IMR-90 (cell line): ENCODE measurements around the gene PILRA. TPM values are rescaled to one million over a fixed set of nuclear protein-coding genes. Genes with fewer than 3 reads are reported as not detected.

Experiments used
- ATAC-seq: fragments of 200-7000 bp; cut with Tn5 transposase; 2 replicates; pipeline ENCODE4 v1.9.1; 2020; ENCODE audit warnings: low read depth, mild to moderate bottlenecking, moderate library complexity
- BruUV-seq: library from RNA; stranded (reverse); fragments of 400-500 nt; replicated peaks from 2 replicates; lab custom pipeline; 2021; lab: Mats Ljungman, UMichigan
- CTCF ChIA-PET: fragments of 300-600 bp; formaldehyde crosslinking; extraction: SDS; loops from one replicate; lab custom pipeline; 2021; ENCODE audit warnings: antibody characterized with exemption; lab: Yijun Ruan, JAX
- POLR2A ChIA-PET: fragments of 300-600 bp; sonication (Branson Sonifier 250); formaldehyde crosslinking; loops from one replicate; lab custom pipeline; 2022; ENCODE audit warnings: antibody characterized with exemption; ENCODE audit not compliant: unreplicated experiment; lab: Charles Lee
- DNase-seq: peaks from one replicate; pipeline ENCODE4 v3.0.0; 2013
- H2AFZ ChIP-seq: replicated peaks from 2 replicates; pipeline ENCODE3; 2013; ENCODE audit warnings: low read length, mild to moderate bottlenecking; ENCODE audit not compliant: poor library complexity
- H2AK5ac ChIP-seq: 2 replicates; pipeline ENCODE4 v1.6.1; 2013; ENCODE audit warnings: low read depth, low read length, inconsistent platforms
- H2AK9ac ChIP-seq: replicated peaks from 2 replicates; pipeline ENCODE3; 2013; ENCODE audit warnings: mild to moderate bottlenecking, low read depth, low read length, moderate library complexity; ENCODE audit not compliant: poor library complexity
- H2BK120ac ChIP-seq: 2 replicates; pipeline ENCODE4 v1.6.1; 2013; ENCODE audit warnings: low read depth, low read length, inconsistent platforms
- H2BK15ac ChIP-seq: 3 replicates; pipeline ENCODE4 v1.6.1; 2013; ENCODE audit warnings: low read depth, low read length, inconsistent platforms
- H2BK20ac ChIP-seq: 2 replicates; pipeline ENCODE4 v1.6.1; 2013; ENCODE audit warnings: low read depth, mild to moderate bottlenecking, inconsistent platforms, low read length, moderate library complexity
- H2BK5ac ChIP-seq: 2 replicates; pipeline ENCODE4 v1.6.1; 2013; ENCODE audit warnings: mild to moderate bottlenecking, low read depth, low read length, inconsistent platforms; ENCODE audit not compliant: poor library complexity, severe bottlenecking
- H3K14ac ChIP-seq: replicated peaks from 2 replicates; pipeline ENCODE4 v1.6.1; 2013; ENCODE audit warnings: low read depth, low read length, inconsistent platforms
- H3K18ac ChIP-seq: 2 replicates; pipeline ENCODE4 v1.6.1; 2013; ENCODE audit warnings: low read depth, low read length, control low read depth
- H3K23ac ChIP-seq: 2 replicates; pipeline ENCODE4 v1.6.1; 2013; ENCODE audit warnings: low read depth, low read length, inconsistent platforms
- H3K27ac ChIP-seq: 2 replicates; pipeline ENCODE4 v1.5.1; 2013; ENCODE audit warnings: mild to moderate bottlenecking, control low read depth, low read length; ENCODE audit not compliant: insufficient read depth
- H3K27me3 ChIP-seq: 2 replicates; pipeline ENCODE4 v1.6.1; 2013; ENCODE audit warnings: low read length; ENCODE audit not compliant: control insufficient read depth, insufficient read depth
- H3K36me3 ChIP-seq: 2 replicates; pipeline ENCODE4 v1.6.1; 2013; ENCODE audit warnings: low read length, mixed read lengths; ENCODE audit not compliant: control insufficient read depth, insufficient read depth
- H3K4ac ChIP-seq: 2 replicates; pipeline ENCODE4 v1.6.1; 2013; ENCODE audit warnings: low read depth, low read length, inconsistent platforms
- H3K4me1 ChIP-seq: 2 replicates; pipeline ENCODE4 v1.6.1; 2013; ENCODE audit warnings: low read length, mixed read lengths; ENCODE audit not compliant: control insufficient read depth, insufficient read depth
- H3K4me2 ChIP-seq: 2 replicates; pipeline ENCODE4 v1.6.1; 2013; ENCODE audit warnings: low read depth, mild to moderate bottlenecking, control low read depth, low read length, moderate library complexity
- H3K4me3 ChIP-seq: 2 replicates; pipeline ENCODE4 v1.5.1; 2013; ENCODE audit warnings: low read depth, mild to moderate bottlenecking, control low read depth, low read length, moderate library complexity; ENCODE audit not compliant: insufficient read depth
- H3K56ac ChIP-seq: 2 replicates; pipeline ENCODE4 v1.6.1; 2013; ENCODE audit warnings: low read length, inconsistent platforms; ENCODE audit not compliant: insufficient read depth; ENCODE audit errors: extremely low read depth
- H3K79me1 ChIP-seq, 2 experiments: 2 replicates each; pipeline ENCODE4 v1.6.1; 2013; ENCODE audit warnings: low read length in 2 of 2, inconsistent platforms in 1 of 2, low read depth in 1 of 2
- H3K9ac ChIP-seq: 2 replicates; pipeline ENCODE4 v1.6.1; 2013; ENCODE audit warnings: low read depth, low read length, control low read depth
- H3K9me1 ChIP-seq: 2 replicates; pipeline ENCODE4 v1.6.1; 2013; ENCODE audit warnings: low read length, inconsistent platforms; ENCODE audit not compliant: insufficient read depth
- H3K9me3 ChIP-seq: 2 replicates; pipeline ENCODE4 v1.6.1; 2013; ENCODE audit warnings: low read length; ENCODE audit not compliant: control insufficient read depth, insufficient read depth
- H4K20me1 ChIP-seq: 2 replicates; pipeline ENCODE4 v1.6.1; 2013; ENCODE audit warnings: low read length, inconsistent platforms; ENCODE audit not compliant: insufficient read depth
- H4K5ac ChIP-seq: 2 replicates; pipeline ENCODE4 v1.6.1; 2013; ENCODE audit warnings: mild to moderate bottlenecking, low read depth, low read length, control low read depth
- H4K8ac ChIP-seq, 2 experiments: 2 replicates each; pipeline ENCODE4 v1.6.1; 2013; ENCODE audit warnings: low read depth in 2 of 2, low read length in 2 of 2, control low read depth in 1 of 2, inconsistent platforms in 1 of 2
- H4K91ac ChIP-seq: 2 replicates; pipeline ENCODE4 v1.6.1; 2013; ENCODE audit warnings: low read depth, low read length, inconsistent platforms; ENCODE audit not compliant: insufficient read depth
- MAFK ChIP-seq: IDR thresholded peaks from 2 replicates; pipeline ENCODE4 v1.6.1; 2012; ENCODE audit warnings: low read depth, low read length, improper control_type of control experiment
- RAD21 ChIP-seq: IDR thresholded peaks from 2 replicates; pipeline ENCODE4 v1.6.1; 2012; ENCODE audit warnings: low read length, improper control_type of control experiment
- RFX5 ChIP-seq: IDR thresholded peaks from 2 replicates; pipeline ENCODE4 v1.8.0; 2012; ENCODE audit warnings: low read depth, mild to moderate bottlenecking, low read length, moderate library complexity
- WGBS, 2 experiments: methylation state at CpG; one replicate each; pipeline versions ENCODE4 v1.1.5 to v1.1.7; 2013; ENCODE audit warnings: missing lambda C conversion rate in 2 of 2; ENCODE audit not compliant: insufficient read length in 1 of 2; ENCODE audit errors: extremely low coverage in 2 of 2; 5-methylcytosine and 5-hydroxymethylcytosine counted together
- dilution Hi-C: fragments of 300-500 bp; cut with HindIII; formaldehyde crosslinking; loops from one replicate; pipeline ENCODE4 v1.14.3; 2018; ENCODE audit warnings: low sequenced_read_pairs; ENCODE audit not compliant: unreplicated experiment
- in situ Hi-C: fragments of 300-500 bp; cut with MboI; formaldehyde crosslinking; loops from 3 replicates; pipeline ENCODE4 v1.14.3; 2019; ENCODE audit warnings: low sequenced_read_pairs, inconsistent platforms, mixed read lengths
- intact Hi-C: fragments of 100-400 bp; cut with micrococcal nuclease; formaldehyde crosslinking; loops from 2 replicates; pipeline ENCODE4 v1.10.0; 2022
- polyA plus RNA-seq, 3 experiments: library from polyadenylated mRNA; depleted of rRNA; stranded (reverse); fragments of >200 nt; gene quantifications; 2 replicates each; pipeline ENCODE4 v1.2.3, GENCODE V29; 2012; ENCODE audit warnings: low replicate concordance in 1 of 3
- total RNA-seq: library from RNA; depleted of rRNA; stranded (reverse); fragments of >200 nt; gene quantifications from 2 replicates; pipeline ENCODE4 v1.2.3, GENCODE V29; 2012
- TF ChIP-seq, protein P1 (sequence below): fragments of 150-350 bp; IDR thresholded peaks from 2 replicates; pipeline ENCODE4 v1.6.1; 2016; ENCODE audit warnings: low read depth, mild to moderate bottlenecking, low read length, moderate library complexity, borderline replicate concordance

PILRA gene
- total and polyA plus RNA-seq, 2 of the 4 experiments (the other 2 are of a cell fraction) = 0.56 TPM; not detected in 1

DNA sequence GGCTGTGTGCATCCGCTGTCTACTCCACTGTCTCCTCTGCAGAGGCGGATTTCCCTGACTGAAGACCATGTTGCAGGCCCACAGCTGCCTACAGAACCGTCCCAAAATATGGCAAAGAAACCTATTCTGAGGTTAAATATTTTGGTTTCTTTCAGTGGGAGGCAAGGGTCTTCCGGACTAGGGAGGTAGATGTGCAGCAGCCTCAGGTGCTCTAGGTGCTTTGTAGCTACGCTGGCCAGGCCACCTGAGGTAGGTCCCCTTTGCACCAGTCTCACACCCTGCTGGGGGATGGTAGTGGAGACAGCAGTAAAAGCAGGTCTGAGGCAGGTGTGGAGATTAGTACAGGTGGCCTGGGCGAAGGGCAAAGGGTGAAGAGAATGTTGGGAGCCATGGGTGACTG is 23.5 kb upstream of the PILRA start:
- intact Hi-C loops = no loop called here
- WGBS, 2 experiments = 100% methylated on average over 1 of the region's 6 CpGs; no CpG with 5 or more reads in 1 of the 2 experiments
- TF ChIP-seq, protein P1, sequence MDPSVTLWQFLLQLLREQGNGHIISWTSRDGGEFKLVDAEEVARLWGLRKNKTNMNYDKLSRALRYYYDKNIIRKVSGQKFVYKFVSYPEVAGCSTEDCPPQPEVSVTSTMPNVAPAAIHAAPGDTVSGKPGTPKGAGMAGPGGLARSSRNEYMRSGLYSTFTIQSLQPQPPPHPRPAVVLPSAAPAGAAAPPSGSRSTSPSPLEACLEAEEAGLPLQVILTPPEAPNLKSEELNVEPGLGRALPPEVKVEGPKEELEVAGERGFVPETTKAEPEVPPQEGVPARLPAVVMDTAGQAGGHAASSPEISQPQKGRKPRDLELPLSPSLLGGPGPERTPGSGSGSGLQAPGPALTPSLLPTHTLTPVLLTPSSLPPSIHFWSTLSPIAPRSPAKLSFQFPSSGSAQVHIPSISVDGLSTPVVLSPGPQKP = no peak
- TF ChIP-seq RAD21 (no peak), MAFK (no peak), RFX5 (no peak)
- Histone ChIP-seq H3K4ac (no peak overlapping the region), H2BK120ac (no peak overlapping the region), H3K23ac (no peak overlapping the region), H2BK5ac (no peak overlapping the region), H3K79me1 (peaks cover 16 to 28% of the 10 kb centered on the region in 2 experiments; a peak in 3 of 4 replicates), H4K5ac (no peak overlapping the region), H4K20me1 (peaks cover under 1% of the 10 kb centered on the region), H2BK15ac (no peak overlapping the region), H3K4me1 (peaks cover under 1% of the 10 kb centered on the region), H3K9ac (no peak overlapping the region), H2BK20ac (no peak overlapping the region), H3K56ac (no peak overlapping the region), H2AK9ac (no peak overlapping the region), H3K9me3 (no peaks in the 10 kb centered on the region), H3K4me2 (no peak overlapping the region), H4K91ac (no peak overlapping the region), H3K9me1 (no peaks in the 10 kb centered on the region), H3K27ac (no peak overlapping the region), H3K18ac (no peak overlapping the region), H3K14ac (no peak overlapping the region), H3K27me3 (no peaks in the 10 kb centered on the region), H2AK5ac (no peak overlapping the region), H2AFZ (no peak overlapping the region), H3K4me3 (no peak overlapping the region), H3K36me3 (peaks cover 63% of the 10 kb centered on the region), H4K8ac (no peak overlapping the region)
- ChIA-PET CTCF (no interaction called here), POLR2A (no interaction called here)
- in situ Hi-C loops = loop anchor here (10.0 kb wide), 1 partner anchor 215 kb away; no protein-coding TSS in a partner anchor
- no peak for DNase-seq
- BruUV-seq = no TSS peak
- dilution Hi-C loops = no loop called here
- ATAC-seq = no peak
